Measurements from ENCODE around the gene TESPA1. TPM values are rescaled to one million over a fixed set of nuclear protein-coding genes. Genes with fewer than 3 reads are reported as not detected.

Gene TESPA1
- total RNA-seq, 1 experiment from 2014 or later = 0.39 TPM

DNA sequence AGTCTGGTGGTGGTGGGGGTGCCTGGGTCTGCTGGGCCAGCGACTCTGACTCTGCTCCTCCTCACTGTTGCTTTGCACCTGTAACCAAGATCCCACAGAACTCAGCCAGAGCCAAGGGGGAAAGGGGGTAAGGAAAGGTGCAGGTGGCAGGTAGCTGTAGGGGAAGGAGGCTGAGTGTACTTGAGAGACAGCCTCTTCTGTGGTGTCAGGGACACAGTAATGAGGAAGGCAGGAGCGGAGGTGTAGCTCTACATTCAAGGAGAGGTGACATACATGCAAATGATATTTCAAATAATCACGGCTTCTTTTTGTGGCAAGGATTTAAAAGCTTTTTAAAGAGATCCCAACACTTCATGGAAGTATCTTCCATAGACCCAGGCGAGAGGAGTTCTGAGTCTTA lies 23.4 kb downstream of the TESPA1 start:
- TF ChIP-seq NR3C1 (CRISPR knock-in tag; conservative IDR thresholded peaks at IDR 0.05; ENCODE audit: low read depth) = no peak
- TF ChIP-seq TP53 (CRISPR knock-in tag; IDR thresholded peaks at IDR 0.05) = no peak
- TF ChIP-seq, protein P1, sequence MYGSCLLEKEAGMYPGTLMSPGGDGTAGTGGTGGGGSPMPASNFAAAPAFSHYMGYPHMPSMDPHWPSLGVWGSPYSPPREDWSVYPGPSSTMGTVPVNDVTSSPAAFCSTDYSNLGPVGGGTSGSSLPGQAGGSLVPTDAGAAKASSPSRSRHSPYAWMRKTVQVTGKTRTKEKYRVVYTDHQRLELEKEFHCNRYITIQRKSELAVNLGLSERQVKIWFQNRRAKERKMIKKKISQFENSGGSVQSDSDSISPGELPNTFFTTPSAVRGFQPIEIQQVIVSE (CRISPR knock-in tag; IDR thresholded peaks at IDR 0.05; ENCODE audit: borderline replicate concordance) = no peak
- no peak for TF ChIP-seq ZNF121 (CRISPR knock-in tag; IDR thresholded peaks at IDR 0.05)
- no peak for TF ChIP-seq TCF7 (CRISPR knock-in tag; IDR thresholded peaks at IDR 0.05; ENCODE audit: low read depth)
- TF ChIP-seq, protein P2, sequence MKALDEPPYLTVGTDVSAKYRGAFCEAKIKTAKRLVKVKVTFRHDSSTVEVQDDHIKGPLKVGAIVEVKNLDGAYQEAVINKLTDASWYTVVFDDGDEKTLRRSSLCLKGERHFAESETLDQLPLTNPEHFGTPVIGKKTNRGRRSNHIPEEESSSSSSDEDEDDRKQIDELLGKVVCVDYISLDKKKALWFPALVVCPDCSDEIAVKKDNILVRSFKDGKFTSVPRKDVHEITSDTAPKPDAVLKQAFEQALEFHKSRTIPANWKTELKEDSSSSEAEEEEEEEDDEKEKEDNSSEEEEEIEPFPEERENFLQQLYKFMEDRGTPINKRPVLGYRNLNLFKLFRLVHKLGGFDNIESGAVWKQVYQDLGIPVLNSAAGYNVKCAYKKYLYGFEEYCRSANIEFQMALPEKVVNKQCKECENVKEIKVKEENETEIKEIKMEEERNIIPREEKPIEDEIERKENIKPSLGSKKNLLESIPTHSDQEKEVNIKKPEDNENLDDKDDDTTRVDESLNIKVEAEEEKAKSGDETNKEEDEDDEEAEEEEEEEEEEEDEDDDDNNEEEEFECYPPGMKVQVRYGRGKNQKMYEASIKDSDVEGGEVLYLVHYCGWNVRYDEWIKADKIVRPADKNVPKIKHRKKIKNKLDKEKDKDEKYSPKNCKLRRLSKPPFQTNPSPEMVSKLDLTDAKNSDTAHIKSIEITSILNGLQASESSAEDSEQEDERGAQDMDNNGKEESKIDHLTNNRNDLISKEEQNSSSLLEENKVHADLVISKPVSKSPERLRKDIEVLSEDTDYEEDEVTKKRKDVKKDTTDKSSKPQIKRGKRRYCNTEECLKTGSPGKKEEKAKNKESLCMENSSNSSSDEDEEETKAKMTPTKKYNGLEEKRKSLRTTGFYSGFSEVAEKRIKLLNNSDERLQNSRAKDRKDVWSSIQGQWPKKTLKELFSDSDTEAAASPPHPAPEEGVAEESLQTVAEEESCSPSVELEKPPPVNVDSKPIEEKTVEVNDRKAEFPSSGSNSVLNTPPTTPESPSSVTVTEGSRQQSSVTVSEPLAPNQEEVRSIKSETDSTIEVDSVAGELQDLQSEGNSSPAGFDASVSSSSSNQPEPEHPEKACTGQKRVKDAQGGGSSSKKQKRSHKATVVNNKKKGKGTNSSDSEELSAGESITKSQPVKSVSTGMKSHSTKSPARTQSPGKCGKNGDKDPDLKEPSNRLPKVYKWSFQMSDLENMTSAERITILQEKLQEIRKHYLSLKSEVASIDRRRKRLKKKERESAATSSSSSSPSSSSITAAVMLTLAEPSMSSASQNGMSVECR (CRISPR knock-in tag; IDR thresholded peaks at IDR 0.05; ENCODE audit: borderline replicate concordance) = no peak
- TF ChIP-seq, protein P3, sequence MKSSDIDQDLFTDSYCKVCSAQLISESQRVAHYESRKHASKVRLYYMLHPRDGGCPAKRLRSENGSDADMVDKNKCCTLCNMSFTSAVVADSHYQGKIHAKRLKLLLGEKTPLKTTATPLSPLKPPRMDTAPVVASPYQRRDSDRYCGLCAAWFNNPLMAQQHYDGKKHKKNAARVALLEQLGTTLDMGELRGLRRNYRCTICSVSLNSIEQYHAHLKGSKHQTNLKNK (CRISPR knock-in tag; IDR thresholded peaks at IDR 0.05) = no peak
- TF ChIP-seq, protein P4, sequence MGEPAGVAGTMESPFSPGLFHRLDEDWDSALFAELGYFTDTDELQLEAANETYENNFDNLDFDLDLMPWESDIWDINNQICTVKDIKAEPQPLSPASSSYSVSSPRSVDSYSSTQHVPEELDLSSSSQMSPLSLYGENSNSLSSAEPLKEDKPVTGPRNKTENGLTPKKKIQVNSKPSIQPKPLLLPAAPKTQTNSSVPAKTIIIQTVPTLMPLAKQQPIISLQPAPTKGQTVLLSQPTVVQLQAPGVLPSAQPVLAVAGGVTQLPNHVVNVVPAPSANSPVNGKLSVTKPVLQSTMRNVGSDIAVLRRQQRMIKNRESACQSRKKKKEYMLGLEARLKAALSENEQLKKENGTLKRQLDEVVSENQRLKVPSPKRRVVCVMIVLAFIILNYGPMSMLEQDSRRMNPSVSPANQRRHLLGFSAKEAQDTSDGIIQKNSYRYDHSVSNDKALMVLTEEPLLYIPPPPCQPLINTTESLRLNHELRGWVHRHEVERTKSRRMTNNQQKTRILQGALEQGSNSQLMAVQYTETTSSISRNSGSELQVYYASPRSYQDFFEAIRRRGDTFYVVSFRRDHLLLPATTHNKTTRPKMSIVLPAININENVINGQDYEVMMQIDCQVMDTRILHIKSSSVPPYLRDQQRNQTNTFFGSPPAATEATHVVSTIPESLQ (CRISPR knock-in tag; IDR thresholded peaks at IDR 0.05) = no peak
- no peak for TF ChIP-seq CREB1 (CRISPR knock-in tag; IDR thresholded peaks at IDR 0.05)
- TF ChIP-seq, protein P5, sequence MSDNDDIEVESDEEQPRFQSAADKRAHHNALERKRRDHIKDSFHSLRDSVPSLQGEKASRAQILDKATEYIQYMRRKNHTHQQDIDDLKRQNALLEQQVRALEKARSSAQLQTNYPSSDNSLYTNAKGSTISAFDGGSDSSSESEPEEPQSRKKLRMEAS (CRISPR knock-in tag; IDR thresholded peaks at IDR 0.05) = no peak
- no peak for TF ChIP-seq ATF1 (CRISPR knock-in tag; IDR thresholded peaks at IDR 0.05)
- TF ChIP-seq FOXJ3 (CRISPR knock-in tag; IDR thresholded peaks at IDR 0.05; ENCODE audit: borderline replicate concordance) = no peak
- TF ChIP-seq, protein P6, sequence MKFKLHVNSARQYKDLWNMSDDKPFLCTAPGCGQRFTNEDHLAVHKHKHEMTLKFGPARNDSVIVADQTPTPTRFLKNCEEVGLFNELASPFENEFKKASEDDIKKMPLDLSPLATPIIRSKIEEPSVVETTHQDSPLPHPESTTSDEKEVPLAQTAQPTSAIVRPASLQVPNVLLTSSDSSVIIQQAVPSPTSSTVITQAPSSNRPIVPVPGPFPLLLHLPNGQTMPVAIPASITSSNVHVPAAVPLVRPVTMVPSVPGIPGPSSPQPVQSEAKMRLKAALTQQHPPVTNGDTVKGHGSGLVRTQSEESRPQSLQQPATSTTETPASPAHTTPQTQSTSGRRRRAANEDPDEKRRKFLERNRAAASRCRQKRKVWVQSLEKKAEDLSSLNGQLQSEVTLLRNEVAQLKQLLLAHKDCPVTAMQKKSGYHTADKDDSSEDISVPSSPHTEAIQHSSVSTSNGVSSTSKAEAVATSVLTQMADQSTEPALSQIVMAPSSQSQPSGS (CRISPR knock-in tag; IDR thresholded peaks at IDR 0.05; ENCODE audit: borderline replicate concordance, low read depth) = no peak
- TF ChIP-seq, protein P7, sequence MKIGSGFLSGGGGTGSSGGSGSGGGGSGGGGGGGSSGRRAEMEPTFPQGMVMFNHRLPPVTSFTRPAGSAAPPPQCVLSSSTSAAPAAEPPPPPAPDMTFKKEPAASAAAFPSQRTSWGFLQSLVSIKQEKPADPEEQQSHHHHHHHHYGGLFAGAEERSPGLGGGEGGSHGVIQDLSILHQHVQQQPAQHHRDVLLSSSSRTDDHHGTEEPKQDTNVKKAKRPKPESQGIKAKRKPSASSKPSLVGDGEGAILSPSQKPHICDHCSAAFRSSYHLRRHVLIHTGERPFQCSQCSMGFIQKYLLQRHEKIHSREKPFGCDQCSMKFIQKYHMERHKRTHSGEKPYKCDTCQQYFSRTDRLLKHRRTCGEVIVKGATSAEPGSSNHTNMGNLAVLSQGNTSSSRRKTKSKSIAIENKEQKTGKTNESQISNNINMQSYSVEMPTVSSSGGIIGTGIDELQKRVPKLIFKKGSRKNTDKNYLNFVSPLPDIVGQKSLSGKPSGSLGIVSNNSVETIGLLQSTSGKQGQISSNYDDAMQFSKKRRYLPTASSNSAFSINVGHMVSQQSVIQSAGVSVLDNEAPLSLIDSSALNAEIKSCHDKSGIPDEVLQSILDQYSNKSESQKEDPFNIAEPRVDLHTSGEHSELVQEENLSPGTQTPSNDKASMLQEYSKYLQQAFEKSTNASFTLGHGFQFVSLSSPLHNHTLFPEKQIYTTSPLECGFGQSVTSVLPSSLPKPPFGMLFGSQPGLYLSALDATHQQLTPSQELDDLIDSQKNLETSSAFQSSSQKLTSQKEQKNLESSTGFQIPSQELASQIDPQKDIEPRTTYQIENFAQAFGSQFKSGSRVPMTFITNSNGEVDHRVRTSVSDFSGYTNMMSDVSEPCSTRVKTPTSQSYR (CRISPR knock-in tag; IDR thresholded peaks at IDR 0.05) = no peak
- ATAC-seq = no peak
- POLR2A ChIA-PET = no interaction called here
- CTCF ChIA-PET = interaction anchor here (1.0 to 3.4 kb wide), 9 partner anchors 107 to 272 kb away, joined by 3 to 28 read pairs (median 6); partner anchors contain the start of gene MUCL1
- peaks cover 4% of the 10 kb centered on the region; the same call in 1 of the 2 replicates for H3K27me3 Mint-ChIP-seq (ENCODE audit: low read depth)
- H3K36me3 Mint-ChIP-seq = no peaks in the 10 kb centered on the region
- H3K9me3 Mint-ChIP-seq = no peaks in the 10 kb centered on the region
- H3K4me3 Mint-ChIP-seq = no peak overlapping the region
- peaks cover 24% of the 10 kb centered on the region for H3K4me1 Mint-ChIP-seq
- no peak overlapping the region for H3K27ac Mint-ChIP-seq
- DNase-seq (ENCODE audit: low spot score) = no peak
